ENCODE results near the gene HTR2A. TPM values are rescaled to one million over a fixed set of nuclear protein-coding genes. Genes with fewer than 3 reads are reported as not detected.
A peak's percentile ranks its signal among the peaks of the same experiment; 100 is the strongest.
"Not testable (repeated sequence)": the region's sequence is repeated elsewhere in the genome, so short reads cannot be mapped to it uniquely, and the experiment has no call there.

Gene HTR2A
- total RNA-seq, 1 donor from 2014 or later: not detected

- intact Hi-C loops (cut with micrococcal nuclease): no loop called here
- no peak overlapping the region for H3K4me3 Mint-ChIP-seq
- H3K9me3 Mint-ChIP-seq: peaks cover 13% of the 10 kb centered on the region
Observed at GRCh38 chr13:46817095-46817494, 79.8 kb downstream of the HTR2A start.

GRCh38 chr13:46816371-46816770 is 80.5 kb downstream of the HTR2A start:
- Mint-ChIP-seq H3K36me3 (ENCODE audit: low read depth) (peaks cover 6% of the 10 kb centered on the region), H3K27ac (no peak overlapping the region), H3K4me1 (no peaks in the 10 kb centered on the region), H3K4me3 (no peak overlapping the region), H3K9me3 (peaks cover 16% of the 10 kb centered on the region), H3K27me3 (peaks cover 19% of the 10 kb centered on the region)
- intact Hi-C loops (cut with micrococcal nuclease): no loop called here
- DNase-seq: no peak

More at GRCh38 chr13:46817095-46817494, 79.8 kb downstream of the HTR2A start:
- H3K36me3 Mint-ChIP-seq (ENCODE audit: low read depth): peaks cover 4% of the 10 kb centered on the region
- H3K27ac Mint-ChIP-seq: no peak overlapping the region
- H3K27me3 Mint-ChIP-seq: peaks cover 20% of the 10 kb centered on the region
- no peak for DNase-seq
- no peaks in the 10 kb centered on the region for H3K4me1 Mint-ChIP-seq

DNA sequence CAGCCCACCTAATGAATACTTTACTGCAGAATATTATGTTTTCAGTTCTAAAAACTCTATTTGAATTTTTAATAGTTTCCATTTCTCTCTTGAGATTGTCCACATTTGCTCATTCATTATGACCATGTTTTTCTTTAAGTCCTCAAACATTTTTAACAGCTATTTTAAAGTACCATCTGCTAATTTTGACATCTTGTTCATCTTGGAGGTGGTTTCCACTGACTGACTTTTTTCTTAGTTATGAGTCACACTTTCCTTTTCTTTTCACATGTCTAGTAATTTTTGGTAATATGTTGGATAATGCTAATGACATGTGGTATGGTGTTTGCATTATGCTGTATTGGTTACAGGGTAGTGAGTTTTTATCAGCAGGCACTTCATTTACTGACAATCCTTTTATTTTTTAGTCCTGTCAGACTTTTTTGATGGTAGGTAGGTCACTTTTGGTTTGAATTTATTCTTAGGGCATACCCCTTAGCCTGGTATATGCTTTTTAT is 84.5 kb downstream of the HTR2A start:
- no peak for DNase-seq
- Mint-ChIP-seq H3K4me1 (no peaks in the 10 kb centered on the region), H3K4me3 (no peak overlapping the region), H3K27me3 (peaks cover 18% of the 10 kb centered on the region), H3K36me3 (ENCODE audit: low read depth) (peaks cover 6% of the 10 kb centered on the region), H3K27ac (peak overlapping the region; percentile 1), H3K9me3 (peaks cover 16% of the 10 kb centered on the region)
- intact Hi-C loops (cut with micrococcal nuclease): no loop called here

DNA sequence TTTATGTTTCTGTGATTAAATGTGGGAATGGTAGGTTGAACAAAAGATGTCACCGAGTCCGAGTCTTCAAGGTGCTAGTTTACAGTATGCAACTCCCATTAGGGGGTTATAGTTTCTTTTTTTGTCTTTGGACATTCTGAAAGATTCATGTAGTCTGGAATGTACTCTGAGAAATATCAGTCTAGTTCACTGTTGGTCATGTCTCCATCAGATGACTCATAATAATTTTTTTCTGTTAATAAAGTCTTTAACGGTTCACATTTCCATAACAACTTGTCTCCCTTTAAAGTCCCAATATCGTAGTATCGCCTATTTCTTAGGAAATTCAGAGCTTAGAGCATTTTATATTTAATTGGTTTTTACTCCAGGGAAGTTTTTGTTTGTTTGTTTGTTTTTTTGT is 86.4 kb downstream of the HTR2A start:
- peaks cover 6% of the 10 kb centered on the region for H3K36me3 Mint-ChIP-seq (ENCODE audit: low read depth)
- DNase-seq: no peak
- intact Hi-C loops (cut with micrococcal nuclease): no loop called here
- no peak overlapping the region for H3K4me3 Mint-ChIP-seq
- H3K9me3 Mint-ChIP-seq: peaks cover 16% of the 10 kb centered on the region
- H3K4me1 Mint-ChIP-seq: no peaks in the 10 kb centered on the region
- peaks cover 14% of the 10 kb centered on the region for H3K27me3 Mint-ChIP-seq
- H3K27ac Mint-ChIP-seq: no peak overlapping the region

GRCh38 chr13:46804921-46805320 is 91.9 kb downstream of the HTR2A start:
- H3K27ac Mint-ChIP-seq; intact Hi-C loops (cut with micrococcal nuclease); H3K4me1 Mint-ChIP-seq; DNase-seq; H3K9me3 Mint-ChIP-seq; H3K4me3 Mint-ChIP-seq; H3K36me3 Mint-ChIP-seq (ENCODE audit: low read depth): not testable (repeated sequence)
- H3K27me3 Mint-ChIP-seq: peaks cover 11% of the 10 kb centered on the region

- Mint-ChIP-seq H3K9me3 (no peaks in the 10 kb centered on the region), H3K27me3 (peaks cover 10% of the 10 kb centered on the region), H3K4me1 (no peaks in the 10 kb centered on the region), H3K36me3 (ENCODE audit: low read depth) (no peaks in the 10 kb centered on the region), H3K27ac (no peak overlapping the region), H3K4me3 (no peak overlapping the region)
- no peak for DNase-seq
- intact Hi-C loops (cut with micrococcal nuclease): no loop called here
Observed at GRCh38 chr13:46804391-46804815, 92.5 kb downstream of the HTR2A start.

DNA sequence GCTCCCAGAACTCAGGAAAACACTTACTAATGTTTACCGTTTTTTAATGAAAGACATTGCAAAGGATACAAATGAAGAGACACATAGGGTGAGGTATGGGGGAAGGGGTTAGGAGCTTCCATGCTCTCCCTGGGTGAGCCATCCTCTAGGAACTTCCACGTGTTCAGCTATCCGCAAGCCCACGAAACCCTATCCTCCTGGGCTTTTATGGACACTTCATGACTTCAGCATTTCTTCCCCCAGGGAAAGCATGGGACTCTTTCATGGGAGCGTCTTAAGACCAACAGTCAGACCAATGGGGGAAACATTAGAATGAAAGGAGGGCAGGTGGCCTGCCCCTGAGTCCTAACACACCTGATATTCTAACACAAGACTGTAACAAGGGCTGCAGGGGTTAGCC is 93.3 kb downstream of the HTR2A start:
- no peaks in the 10 kb centered on the region for H3K9me3 Mint-ChIP-seq
- no peak for DNase-seq
- H3K27ac Mint-ChIP-seq: no peak overlapping the region
- intact Hi-C loops (cut with micrococcal nuclease): no loop called here
- H3K27me3 Mint-ChIP-seq: peaks cover 10% of the 10 kb centered on the region
- no peak overlapping the region for H3K4me3 Mint-ChIP-seq
- H3K36me3 Mint-ChIP-seq (ENCODE audit: low read depth): no peaks in the 10 kb centered on the region
- H3K4me1 Mint-ChIP-seq: no peaks in the 10 kb centered on the region

GRCh38 chr13:46801858-46802257 is 95.0 kb downstream of the HTR2A start:
- no peak for DNase-seq
- Mint-ChIP-seq H3K27ac (no peak overlapping the region), H3K36me3 (ENCODE audit: low read depth) (no peaks in the 10 kb centered on the region), H3K27me3 (peaks cover 4% of the 10 kb centered on the region), H3K9me3 (no peaks in the 10 kb centered on the region), H3K4me3 (no peak overlapping the region), H3K4me1 (peaks cover 8% of the 10 kb centered on the region)
- intact Hi-C loops (cut with micrococcal nuclease): no loop called here

GRCh38 chr13:46799139-46799538 is 97.7 kb downstream of the HTR2A start:
- intact Hi-C loops (cut with micrococcal nuclease): loop anchor here (5.0 kb wide), 2 partner anchors 47 to 132 kb away; no protein-coding TSS in a partner anchor
- Mint-ChIP-seq H3K4me1 (peaks cover 25% of the 10 kb centered on the region), H3K27ac (no peak overlapping the region), H3K4me3 (no peak overlapping the region), H3K36me3 (ENCODE audit: low read depth) (peaks cover 10% of the 10 kb centered on the region), H3K27me3 (peaks cover 4% of the 10 kb centered on the region), H3K9me3 (no peaks in the 10 kb centered on the region)
- no peak for DNase-seq

DNA sequence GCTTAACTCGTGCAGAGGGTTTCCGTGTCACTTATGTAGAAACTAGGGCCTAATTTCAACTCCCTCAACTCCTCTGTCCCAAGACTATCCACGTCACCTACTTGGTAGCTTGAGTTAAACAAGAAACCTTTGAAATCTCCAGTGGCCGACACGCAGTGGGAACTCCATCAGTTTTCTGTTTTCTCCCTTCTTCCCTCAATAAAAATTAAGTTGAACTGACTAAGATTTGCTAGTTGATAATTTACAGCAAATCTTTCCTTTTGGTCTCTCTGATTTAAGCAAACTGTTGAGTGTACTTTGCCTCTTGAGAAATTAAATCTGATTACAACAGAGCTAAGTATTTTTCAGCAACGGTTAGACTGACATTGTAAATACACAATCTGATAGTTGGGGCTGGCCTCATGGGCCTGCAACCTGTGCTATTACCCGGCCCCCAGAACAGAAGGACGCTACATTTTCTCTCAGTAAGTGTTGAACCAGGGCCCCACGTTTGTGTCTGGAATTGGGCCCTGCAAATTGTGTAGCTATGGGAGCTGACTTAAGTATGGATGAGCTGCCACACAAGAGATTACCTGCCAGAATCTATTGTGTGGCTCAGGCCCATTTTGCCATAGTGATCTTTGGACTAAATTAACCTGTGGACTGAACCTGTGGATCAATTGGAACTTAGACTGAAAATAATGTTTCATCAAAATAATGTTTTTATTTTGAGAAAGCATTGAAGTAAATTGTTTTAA is 99.2 kb downstream of the HTR2A start:
- Mint-ChIP-seq H3K9me3 (no peaks in the 10 kb centered on the region), H3K4me3 (peak overlapping the region; percentile 96), H3K4me1 (peaks cover 27% of the 10 kb centered on the region), H3K27ac (peak overlapping the region; percentile 98), H3K36me3 (ENCODE audit: low read depth) (peaks cover 16% of the 10 kb centered on the region), H3K27me3 (peaks cover 4% of the 10 kb centered on the region)
- DNase-seq: peak; percentile 60
- intact Hi-C loops (cut with micrococcal nuclease): loop anchor here (2.0 to 5.0 kb wide), 4 partner anchors 45 to 745 kb away; partner anchors contain the start of gene ZC3H13

GRCh38 chr13:46796515-46797474 is 100.1 kb downstream of the HTR2A start, which contains the start of gene ESD:
Gene ESD, minus strand, starts transcription at chr13:46797161. Its CDS starts 5,748 bp downstream, at chr13:46791413.
- H3K36me3 Mint-ChIP-seq (ENCODE audit: low read depth): peaks cover 16% of the 10 kb centered on the region
- intact Hi-C loops (cut with micrococcal nuclease): loop anchor here (2.0 to 5.0 kb wide), 4 partner anchors 44 to 744 kb away; partner anchors contain the start of gene ZC3H13
- H3K9me3 Mint-ChIP-seq: no peaks in the 10 kb centered on the region
- peak within 1 kb of the TSS; percentile 98 for H3K27ac Mint-ChIP-seq
- DNase-seq: peak; percentile 97
- H3K4me3 Mint-ChIP-seq: peak within 1 kb of the TSS; percentile 96
- H3K27me3 Mint-ChIP-seq: peaks cover 4% of the 10 kb centered on the region
- peaks cover 27% of the 10 kb centered on the region for H3K4me1 Mint-ChIP-seq

DNA sequence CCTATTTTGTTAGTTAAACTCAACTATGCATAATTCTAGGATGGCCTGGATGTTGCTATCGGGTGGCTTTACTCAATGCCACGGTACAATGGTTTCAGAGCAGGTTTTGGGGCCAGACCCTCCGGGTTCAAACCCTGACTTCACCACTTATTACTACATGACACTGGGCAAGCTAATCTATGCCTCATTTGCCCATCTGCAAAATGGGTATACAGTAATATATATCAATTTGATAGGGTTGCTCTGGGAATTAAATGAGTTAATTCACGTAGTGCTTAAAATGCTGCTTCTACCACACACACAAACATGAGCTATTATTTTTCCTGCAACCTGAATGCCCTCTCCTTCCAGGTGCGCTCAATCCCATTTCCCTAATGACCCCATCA is 100.7 kb downstream of the HTR2A start:
- peaks cover 2% of the 10 kb centered on the region for H3K27me3 Mint-ChIP-seq
- no peaks in the 10 kb centered on the region for H3K9me3 Mint-ChIP-seq
- H3K27ac Mint-ChIP-seq: peak overlapping the region; percentile 98
- H3K4me3 Mint-ChIP-seq: peak overlapping the region; percentile 96
- intact Hi-C loops (cut with micrococcal nuclease): loop anchor here (2.0 to 5.0 kb wide), 4 partner anchors 44 to 743 kb away; partner anchors contain the start of gene ZC3H13
- H3K4me1 Mint-ChIP-seq: peaks cover 27% of the 10 kb centered on the region
- peaks cover 16% of the 10 kb centered on the region for H3K36me3 Mint-ChIP-seq (ENCODE audit: low read depth)
- no peak for DNase-seq

- H3K27me3 Mint-ChIP-seq: no peaks in the 10 kb centered on the region
Observed at GRCh38 chr13:46795321-46795720, 101.5 kb downstream of the HTR2A start.

More at GRCh38 chr13:46795321-46795720, 101.5 kb downstream of the HTR2A start:
- intact Hi-C loops (cut with micrococcal nuclease): loop anchor here (5.0 kb wide), 2 partner anchors 43 to 128 kb away; no protein-coding TSS in a partner anchor
- Mint-ChIP-seq H3K27ac (no peak overlapping the region), H3K4me3 (peak overlapping the region; percentile 96), H3K9me3 (no peaks in the 10 kb centered on the region), H3K4me1 (peaks cover 28% of the 10 kb centered on the region), H3K36me3 (ENCODE audit: low read depth) (peaks cover 23% of the 10 kb centered on the region)
- DNase-seq: no peak

Measured in activated CD4-positive, alpha-beta T cell treated with anti-CD3 and anti-CD28 coated beads, Interleukin-2, amount 10 ng/mL, durations not matched to agents 24 days and 14 days (primary cell).